ENCODE results near the gene GPRC6A. TPM values are rescaled to one million over a fixed set of nuclear protein-coding genes. Genes with fewer than 3 reads are reported as not detected.

The GPRC6A gene
- total RNA-seq, 1 donor from 2014 or later, result not detected

GRCh38 chr6:116764961-116765841 lies 63.7 kb downstream of the GPRC6A start, which contains the start of gene FAM162B:
Gene FAM162B (minus strand): TSS chr6:116765719. CDS start chr6:116765576, 143 bp downstream.
- peaks cover 58% of the 10 kb centered on the region for H3K27me3 Mint-ChIP-seq
- peak; percentile 58 for DNase-seq
- H3K36me3 Mint-ChIP-seq (ENCODE audit: low read depth), result no peaks in the 10 kb centered on the region
- intact Hi-C loops (cut with micrococcal nuclease), result no loop called here
- H3K4me3 Mint-ChIP-seq, result peak within 1 kb of the TSS; percentile 72
- peaks cover 6% of the 10 kb centered on the region for H3K4me1 Mint-ChIP-seq
- H3K27ac Mint-ChIP-seq, result no peak within 1 kb of the TSS
- no peaks in the 10 kb centered on the region for H3K9me3 Mint-ChIP-seq

- Mint-ChIP-seq H3K9me3 (no peaks in the 10 kb centered on the region), H3K4me1 (peaks cover 6% of the 10 kb centered on the region), H3K4me3 (peak overlapping the region; percentile 64), H3K27ac (no peak overlapping the region), H3K27me3 (peaks cover 59% of the 10 kb centered on the region), H3K36me3 (ENCODE audit: low read depth) (no peaks in the 10 kb centered on the region)
- intact Hi-C loops (cut with micrococcal nuclease), result no loop called here
- no peak for DNase-seq
Measured at GRCh38 chr6:116764629-116764960, 64.3 kb downstream of the GPRC6A start.

DNA sequence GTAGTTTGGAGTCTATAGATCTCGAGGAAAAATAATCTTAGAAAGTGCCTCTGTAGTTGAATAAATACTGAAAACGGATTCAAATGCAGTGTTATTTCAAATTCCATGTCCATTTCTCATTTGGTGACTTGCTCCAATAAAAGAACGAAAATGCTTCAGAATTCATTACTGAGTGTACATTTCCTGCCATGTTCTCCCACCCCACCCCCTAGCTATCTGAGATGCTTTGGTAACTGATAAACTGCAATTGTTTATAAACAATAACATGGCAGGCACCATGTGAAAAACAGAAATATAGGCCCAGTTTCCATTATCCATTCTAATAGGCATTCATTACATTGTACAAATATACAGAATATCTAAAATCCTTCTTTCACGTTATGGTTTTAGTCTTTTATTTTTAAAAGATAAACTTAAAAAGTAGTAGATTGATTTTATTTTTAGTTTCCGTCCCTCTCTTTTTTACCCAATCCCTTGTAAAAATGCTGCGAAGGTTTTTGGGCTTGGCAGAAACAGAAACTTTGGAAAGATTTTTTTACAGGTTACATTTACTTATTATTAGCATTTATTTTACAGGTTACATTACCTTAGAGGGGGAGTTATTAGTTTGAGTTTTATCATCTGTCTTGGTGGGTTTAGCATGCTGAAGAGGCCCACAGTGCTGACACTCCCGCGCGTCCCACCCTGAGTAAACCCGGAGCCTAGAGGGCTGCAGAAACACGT lies 64.8 kb downstream of the GPRC6A start:
- intact Hi-C loops (cut with micrococcal nuclease), result no loop called here
- Mint-ChIP-seq H3K27me3 (peaks cover 60% of the 10 kb centered on the region), H3K4me3 (no peak overlapping the region), H3K9me3 (no peaks in the 10 kb centered on the region), H3K36me3 (ENCODE audit: low read depth) (no peaks in the 10 kb centered on the region), H3K27ac (no peak overlapping the region), H3K4me1 (peaks cover 6% of the 10 kb centered on the region)
- no peak for DNase-seq

- peaks cover 6% of the 10 kb centered on the region for H3K4me1 Mint-ChIP-seq
- H3K4me3 Mint-ChIP-seq, result no peak overlapping the region
Measured at GRCh38 chr6:116763048-116763447, 65.8 kb downstream of the GPRC6A start.

DNA sequence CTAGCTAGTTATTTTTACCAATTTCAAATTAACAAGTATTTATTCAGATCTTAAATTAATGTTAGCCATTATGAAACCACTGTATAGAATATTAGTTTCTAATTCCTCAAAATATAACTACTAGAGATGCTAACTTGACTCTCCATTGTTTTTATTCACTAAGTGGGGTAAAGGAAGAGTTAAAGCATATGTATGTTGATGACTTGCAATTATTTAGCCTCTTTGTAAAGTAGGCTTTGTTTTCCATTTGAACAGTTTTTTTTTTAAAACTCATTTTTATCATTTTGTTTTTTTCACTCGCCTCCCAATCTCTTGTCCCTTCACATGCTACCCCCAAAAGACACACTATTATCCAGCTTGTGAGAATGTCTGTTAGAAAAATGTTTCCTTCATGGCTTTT lies 66.6 kb downstream of the GPRC6A start:
- no peak for DNase-seq
- Mint-ChIP-seq H3K9me3 (no peaks in the 10 kb centered on the region), H3K4me3 (no peak overlapping the region), H3K27me3 (peaks cover 60% of the 10 kb centered on the region), H3K36me3 (ENCODE audit: low read depth) (no peaks in the 10 kb centered on the region), H3K27ac (no peak overlapping the region), H3K4me1 (peaks cover 6% of the 10 kb centered on the region)
- intact Hi-C loops (cut with micrococcal nuclease), result no loop called here

More at GRCh38 chr6:116763048-116763447, 65.8 kb downstream of the GPRC6A start:
- no peak for DNase-seq
- intact Hi-C loops (cut with micrococcal nuclease), result no loop called here
- no peak overlapping the region for H3K27ac Mint-ChIP-seq
- H3K27me3 Mint-ChIP-seq, result peaks cover 59% of the 10 kb centered on the region
- no peaks in the 10 kb centered on the region for H3K9me3 Mint-ChIP-seq
- no peaks in the 10 kb centered on the region for H3K36me3 Mint-ChIP-seq (ENCODE audit: low read depth)

- Mint-ChIP-seq H3K9me3 (no peaks in the 10 kb centered on the region), H3K27ac (no peak overlapping the region), H3K36me3 (ENCODE audit: low read depth) (no peaks in the 10 kb centered on the region), H3K4me3 (no peak overlapping the region), H3K27me3 (peaks cover 56% of the 10 kb centered on the region), H3K4me1 (peaks cover 6% of the 10 kb centered on the region)
- intact Hi-C loops (cut with micrococcal nuclease), result no loop called here
- no peak for DNase-seq
Measured at GRCh38 chr6:116761779-116762178, 67.1 kb downstream of the GPRC6A start.

- no peak overlapping the region for H3K27ac Mint-ChIP-seq
- DNase-seq, result no peak
- H3K9me3 Mint-ChIP-seq, result peaks cover 5% of the 10 kb centered on the region
- intact Hi-C loops (cut with micrococcal nuclease), result no loop called here
- no peak overlapping the region for H3K4me3 Mint-ChIP-seq
- peaks cover 10% of the 10 kb centered on the region for H3K27me3 Mint-ChIP-seq
- no peaks in the 10 kb centered on the region for H3K36me3 Mint-ChIP-seq (ENCODE audit: low read depth)
- no peaks in the 10 kb centered on the region for H3K4me1 Mint-ChIP-seq
Measured at GRCh38 chr6:116745176-116745575, 83.7 kb downstream of the GPRC6A start.

Other genes with a start within 250 kb of the GPRC6A start
- gene RSPH4A, start 212.6 kb downstream of the GPRC6A start, total RNA-seq, result 0.14 and 0.21 TPM in 2 replicates
- gene ZUP1, start 160.3 kb downstream of the GPRC6A start, total RNA-seq, result 18.2 and 19.8 TPM in 2 replicates
- gene KPNA5, start 147.9 kb downstream of the GPRC6A start, total RNA-seq, result 7.2 and 7.7 TPM in 2 replicates
- gene FAM162B, start 63.4 kb downstream of the GPRC6A start, total RNA-seq, result not detected in 2 replicates
- not detected in 2 replicates for gene RFX6, start 48.2 kb upstream of the GPRC6A start, total RNA-seq